ENCODE results near the gene C5orf24. TPM values are rescaled to one million over a fixed set of nuclear protein-coding genes. Genes with fewer than 3 reads are reported as not detected.
A peak's percentile ranks its signal among the peaks of the same experiment; 100 is the strongest.

C5orf24 gene
- total RNA-seq (10 to 100 TPM; 48.1 to 53.6 TPM), polyA plus RNA-seq (ENCODE audit: insufficient read depth, low read depth, low replicate concordance) (34.6 TPM)
- long read RNA-seq, donor 1, full-length matches to known transcripts = 33 of 33 reads
- long read RNA-seq, donor 1, partial matches to known transcripts = 0 of 33 reads
- long read RNA-seq, donor 1, other reads (novel, unspliced or antisense) = 0 of 33 reads
- long read RNA-seq, donor 2, full-length matches to known transcripts = 22 of 22 reads
- long read RNA-seq, donor 2, partial matches to known transcripts = 0 of 22 reads
- long read RNA-seq, donor 2, other reads (novel, unspliced or antisense) = 0 of 22 reads

DNA sequence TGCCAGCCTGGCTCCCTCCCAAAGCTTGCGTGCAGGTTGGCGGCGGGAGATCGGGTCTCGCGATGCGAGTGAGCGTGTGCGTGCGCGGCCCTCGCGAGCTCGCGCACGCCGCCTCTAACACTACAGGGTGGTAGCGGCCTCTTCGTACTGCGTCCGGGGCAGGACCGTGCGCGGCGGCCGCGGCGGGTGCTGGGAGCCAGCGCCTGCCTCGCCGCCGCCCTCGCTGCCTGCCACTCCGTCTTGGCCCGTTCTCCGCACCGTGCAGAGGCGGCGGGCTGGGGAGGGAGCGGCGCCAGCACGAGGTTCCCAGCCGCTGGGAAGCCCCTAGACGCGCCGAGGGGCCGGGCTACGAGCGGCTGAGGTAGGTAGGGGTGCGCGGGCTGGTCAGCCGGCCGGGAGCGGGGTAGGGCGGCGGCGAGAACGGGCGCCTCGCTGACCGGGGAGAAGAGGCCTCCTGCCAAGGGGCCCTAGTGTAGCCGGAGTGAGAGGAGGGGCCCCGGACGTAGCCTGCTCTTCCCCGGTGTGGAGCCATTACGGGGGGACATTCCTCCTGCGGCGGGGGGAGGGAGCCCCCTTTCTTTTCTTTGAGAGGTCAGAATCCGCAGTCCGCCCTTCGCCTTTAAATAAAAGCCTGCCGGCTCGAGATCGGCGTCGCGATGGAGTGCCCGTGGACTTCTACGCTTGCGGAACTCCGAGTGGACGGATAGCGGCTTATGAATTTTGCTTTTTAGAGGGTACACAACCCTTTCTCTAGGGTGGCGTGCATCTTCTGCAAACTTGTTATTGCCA, at the start of gene C5orf24:
Gene C5orf24, plus strand, starts transcription at position 117 of the 789 bp plus-strand sequence. CDS start 8,933 bp downstream, outside the sequence.
- H3K27me3 ChIP-seq = no peaks in the 10 kb centered on the region
- H3K4me1 ChIP-seq = peaks cover 22% of the 10 kb centered on the region
- peak; percentile 96 for DNase-seq
- WGBS, 2 donors = 0% methylated on average over 6 to 77 of the region's 84 CpGs
- intact Hi-C loops (cut with DNase I; ENCODE audit: low total_unique reads) = no loop called here
- peak within 1 kb of the TSS; percentile 88 for H3K4me3 ChIP-seq
- no peaks in the 10 kb centered on the region for H3K9me3 ChIP-seq
- TF ChIP-seq, protein P1, sequence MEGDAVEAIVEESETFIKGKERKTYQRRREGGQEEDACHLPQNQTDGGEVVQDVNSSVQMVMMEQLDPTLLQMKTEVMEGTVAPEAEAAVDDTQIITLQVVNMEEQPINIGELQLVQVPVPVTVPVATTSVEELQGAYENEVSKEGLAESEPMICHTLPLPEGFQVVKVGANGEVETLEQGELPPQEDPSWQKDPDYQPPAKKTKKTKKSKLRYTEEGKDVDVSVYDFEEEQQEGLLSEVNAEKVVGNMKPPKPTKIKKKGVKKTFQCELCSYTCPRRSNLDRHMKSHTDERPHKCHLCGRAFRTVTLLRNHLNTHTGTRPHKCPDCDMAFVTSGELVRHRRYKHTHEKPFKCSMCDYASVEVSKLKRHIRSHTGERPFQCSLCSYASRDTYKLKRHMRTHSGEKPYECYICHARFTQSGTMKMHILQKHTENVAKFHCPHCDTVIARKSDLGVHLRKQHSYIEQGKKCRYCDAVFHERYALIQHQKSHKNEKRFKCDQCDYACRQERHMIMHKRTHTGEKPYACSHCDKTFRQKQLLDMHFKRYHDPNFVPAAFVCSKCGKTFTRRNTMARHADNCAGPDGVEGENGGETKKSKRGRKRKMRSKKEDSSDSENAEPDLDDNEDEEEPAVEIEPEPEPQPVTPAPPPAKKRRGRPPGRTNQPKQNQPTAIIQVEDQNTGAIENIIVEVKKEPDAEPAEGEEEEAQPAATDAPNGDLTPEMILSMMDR (IDR thresholded peaks at IDR 0.05) = no peak
- TF ChIP-seq POLR2A (IDR thresholded peaks at IDR 0.05) = peak; percentile 89
- H3K27ac ChIP-seq = peak within 1 kb of the TSS; percentile 83 to 95
- H3K36me3 ChIP-seq (ENCODE audit: low read depth, missing control alignments) = no peaks in the 10 kb centered on the region

DNA sequence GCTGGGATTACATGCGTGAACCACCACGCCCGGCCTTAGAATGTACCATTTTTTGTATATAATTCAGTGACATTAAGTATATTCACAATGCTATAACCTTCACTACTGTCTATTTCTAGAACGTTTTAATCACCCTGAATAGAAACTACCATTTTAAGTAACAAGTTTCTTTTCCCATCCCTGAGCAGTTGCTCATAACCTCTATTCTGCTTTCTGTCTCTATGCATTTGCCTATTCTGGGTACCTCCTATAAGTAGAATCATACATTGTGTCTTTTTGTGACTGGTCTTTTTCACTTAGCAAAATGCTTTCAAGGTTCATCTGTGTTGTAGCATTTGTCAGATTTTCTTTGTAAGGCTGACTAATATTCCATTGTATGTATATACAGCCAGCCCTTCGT, 47.3 kb upstream of the C5orf24 start:
- no peak for TF ChIP-seq POLR2A (IDR thresholded peaks at IDR 0.05)
- TF ChIP-seq, protein P1 (IDR thresholded peaks at IDR 0.05) = no peak
- no peak for DNase-seq
- Histone ChIP-seq H3K4me3 (no peak overlapping the region), H3K27ac (no peak overlapping the region), H3K9me3 (no peaks in the 10 kb centered on the region), H3K27me3 (no peaks in the 10 kb centered on the region), H3K36me3 (ENCODE audit: low read depth, missing control alignments) (no peaks in the 10 kb centered on the region), H3K4me1 (no peaks in the 10 kb centered on the region)
- 86 to 87% methylated on average over 5 of the region's 5 CpGs for WGBS, 2 donors
- intact Hi-C loops (cut with DNase I; ENCODE audit: low total_unique reads) = no loop called here

DNA sequence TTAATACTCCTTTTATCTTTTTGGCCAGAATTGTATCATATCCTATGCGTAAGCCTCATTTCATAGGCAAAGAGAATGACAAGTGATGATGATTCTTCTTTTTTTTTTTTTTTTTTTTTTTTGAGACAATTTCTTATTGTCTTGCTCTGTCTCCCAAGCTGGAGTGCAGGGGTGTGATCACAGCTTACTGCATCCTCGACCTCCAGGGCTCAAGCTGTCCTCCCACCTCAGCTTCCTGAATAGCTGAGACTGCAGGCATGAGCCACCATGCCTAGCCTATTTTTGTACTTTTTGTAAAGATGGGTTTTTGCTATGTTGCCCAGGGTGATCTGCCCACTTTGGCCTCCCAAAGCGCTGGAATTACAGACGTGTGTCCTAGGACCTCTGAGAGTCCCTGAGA, 41.9 kb upstream of the C5orf24 start:
- whole genome bisulfite sequencing, 2 donors = 81 to 91% methylated on average over 3 to 4 of the region's 4 CpGs

DNA sequence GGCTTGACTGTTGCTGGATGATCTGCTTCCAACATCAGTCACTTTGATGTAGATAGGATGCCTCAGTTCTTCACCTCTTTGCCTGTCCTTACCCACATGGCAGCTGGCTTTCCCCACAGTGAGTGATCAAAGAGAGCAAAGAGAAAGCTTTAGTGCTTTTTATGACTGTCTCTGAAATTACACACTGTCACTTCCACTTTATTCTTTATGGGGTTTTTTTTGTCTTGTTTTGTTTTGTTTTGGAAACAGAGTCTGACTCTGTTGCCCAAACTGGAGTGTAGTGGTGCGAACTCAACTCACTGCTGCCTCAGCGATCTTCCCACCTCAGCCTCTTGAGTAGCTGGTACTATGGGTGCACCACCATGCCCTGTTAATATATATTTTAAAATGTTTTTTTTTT, 32.4 kb upstream of the C5orf24 start:
- TF ChIP-seq POLR2A (IDR thresholded peaks at IDR 0.05) = no peak
- TF ChIP-seq, protein P1 (IDR thresholded peaks at IDR 0.05) = no peak
- H3K4me3 ChIP-seq = no peak overlapping the region
- no peaks in the 10 kb centered on the region for H3K27me3 ChIP-seq
- H3K4me1 ChIP-seq = no peaks in the 10 kb centered on the region
- intact Hi-C loops (cut with DNase I; ENCODE audit: low total_unique reads) = no loop called here
- no peaks in the 10 kb centered on the region for H3K36me3 ChIP-seq (ENCODE audit: low read depth, missing control alignments)
- no peak overlapping the region for H3K27ac ChIP-seq
- no peak for DNase-seq
- 96 to 100% methylated on average over 2 of the region's 2 CpGs for WGBS, 2 donors
- no peaks in the 10 kb centered on the region for H3K9me3 ChIP-seq

More for the DNA sequence above, 41.9 kb upstream of the C5orf24 start:
- intact Hi-C loops (cut with DNase I; ENCODE audit: low total_unique reads) = no loop called here
- Histone ChIP-seq H3K4me1 (no peaks in the 10 kb centered on the region), H3K27me3 (no peaks in the 10 kb centered on the region), H3K36me3 (ENCODE audit: low read depth, missing control alignments) (no peaks in the 10 kb centered on the region), H3K9me3 (no peaks in the 10 kb centered on the region), H3K4me3 (no peak overlapping the region), H3K27ac (no peak overlapping the region)
- TF ChIP-seq POLR2A (IDR thresholded peaks at IDR 0.05) = no peak
- TF ChIP-seq, protein P1 (IDR thresholded peaks at IDR 0.05) = no peak
- DNase-seq = no peak

Data from testis (tissue), 5 donors.